Subcutaneous adipose tissue (tissue), 4 donors: ENCODE data around the gene ADCY3. TPM values are rescaled to one million over a fixed set of nuclear protein-coding genes. Genes with fewer than 3 reads are reported as not detected.

Experiments used
- CTCF ChIP-seq: fragments of 450-650 bp; IDR thresholded peaks from one replicate; pipeline ENCODE4 v1.5.1; 2016; ENCODE audit warnings: low read depth, mild to moderate bottlenecking, control low read depth, antibody characterized with exemption, moderate library complexity
- total RNA-seq, 4 donors: library from RNA; depleted of rRNA; stranded (reverse); fragments of >200 nt; gene quantifications; one replicate each; pipeline ENCODE4 v1.1.0, GENCODE V29; 2016

The ADCY3 gene
- total RNA-seq, 4 donors from 2014 or later, result 39.2 to 133 (median 74.5) TPM

- TF ChIP-seq CTCF, result no peak
Observed at GRCh38 chr2:24825883-24826772, 93.9 kb downstream of the ADCY3 start.

- no peak for TF ChIP-seq CTCF
Observed at GRCh38 chr2:24824966-24825882, 94.8 kb downstream of the ADCY3 start.

- TF ChIP-seq CTCF, result no peak
Observed at GRCh38 chr2:24824071-24824588, 95.9 kb downstream of the ADCY3 start.

GRCh38 chr2:24822049-24822706, 97.9 kb downstream of the ADCY3 start:
- TF ChIP-seq CTCF, result no peak

- TF ChIP-seq CTCF, result no peak
Observed at GRCh38 chr2:24821433-24821891, 98.6 kb downstream of the ADCY3 start.

- no peak for TF ChIP-seq CTCF
Observed at GRCh38 chr2:24820598-24821432, 99.2 kb downstream of the ADCY3 start.
